HG02759 (cell line): ENCODE results near the gene SOWAHC.
"Not testable (repeated sequence)": the region's sequence is repeated elsewhere in the genome, so short reads cannot be mapped to it uniquely, and the experiment has no call there.

Experiments
- ATAC-seq: cut with Tn5 transposase; IDR thresholded peaks from one replicate; pipeline ENCODE4 v1.9.1; 2021; ENCODE audit warnings: mild to moderate bottlenecking, moderate library complexity; ENCODE audit not compliant: unreplicated experiment

The SOWAHC gene

DNA sequence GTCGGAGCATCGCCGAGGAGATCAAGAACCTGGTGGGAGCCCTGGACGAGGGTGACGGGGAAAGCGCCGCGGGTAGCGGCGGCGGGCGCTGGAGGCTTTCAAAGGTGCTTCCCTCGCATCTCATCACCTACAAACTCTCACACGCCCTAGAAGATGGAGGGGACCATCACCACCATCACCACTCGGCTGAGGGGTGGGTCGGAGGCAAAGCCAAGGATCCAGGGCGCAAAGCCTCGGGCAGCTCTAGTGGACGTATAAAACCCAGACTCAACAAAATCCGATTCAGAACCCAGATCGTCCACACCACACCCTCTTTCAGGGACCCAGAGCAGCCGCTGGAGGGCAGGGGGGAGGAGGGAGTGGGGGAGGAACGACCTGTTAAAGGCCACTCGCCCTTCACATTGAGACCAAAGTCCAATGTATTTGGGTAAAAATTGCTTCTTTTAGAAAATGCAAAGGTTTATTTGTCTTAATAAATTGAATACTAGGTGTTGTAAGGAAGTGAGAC, 1.5 kb downstream of the SOWAHC start:
- ATAC-seq = no peak

DNA sequence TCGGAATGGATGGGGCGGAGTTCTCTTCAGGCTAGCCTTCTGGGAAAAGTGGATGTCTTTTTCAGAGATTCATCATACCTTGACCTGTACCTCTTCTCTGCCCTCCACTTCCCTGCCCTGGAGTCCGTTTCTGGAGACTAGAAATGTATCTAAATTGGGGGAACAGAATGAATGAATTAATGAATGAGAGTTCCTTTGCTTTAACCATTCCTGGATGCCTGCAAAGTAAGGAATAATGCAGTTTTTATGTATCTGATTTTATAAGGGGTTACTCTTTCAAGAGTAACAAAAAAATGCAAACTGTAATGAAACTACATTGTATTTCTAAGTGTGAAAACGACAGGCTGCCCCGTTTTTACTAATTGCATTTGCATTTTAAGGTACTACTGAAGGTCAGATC, 2.0 kb downstream of the SOWAHC start:
- ATAC-seq = no peak

DNA sequence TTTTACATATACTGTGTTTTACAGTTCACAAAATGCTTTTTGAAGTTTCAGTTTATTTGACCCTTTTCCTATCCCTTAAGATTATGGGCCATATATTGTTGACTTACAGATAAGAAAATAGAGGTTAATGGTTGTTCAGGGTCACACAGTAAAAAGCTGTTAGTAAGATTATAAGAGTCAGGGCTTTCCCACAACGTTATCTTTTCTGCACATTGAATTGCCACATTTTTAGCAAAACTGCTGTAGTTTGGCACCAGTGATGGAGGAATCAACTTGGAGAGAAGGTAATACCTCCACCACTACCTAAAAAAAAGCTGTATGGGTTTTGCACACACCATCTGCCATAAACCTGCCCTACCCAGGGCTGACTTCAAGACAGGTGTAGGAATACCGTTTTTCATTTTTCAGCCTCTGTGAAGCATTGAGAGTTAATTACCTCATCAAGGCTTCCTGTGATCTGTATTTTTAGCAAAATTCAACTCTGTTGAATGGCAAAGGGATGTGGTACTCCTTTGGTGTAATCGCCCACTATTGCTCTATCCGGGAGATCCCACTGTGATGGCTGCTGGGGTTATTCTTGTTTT, 5.0 kb downstream of the SOWAHC start:
- ATAC-seq = no peak

DNA sequence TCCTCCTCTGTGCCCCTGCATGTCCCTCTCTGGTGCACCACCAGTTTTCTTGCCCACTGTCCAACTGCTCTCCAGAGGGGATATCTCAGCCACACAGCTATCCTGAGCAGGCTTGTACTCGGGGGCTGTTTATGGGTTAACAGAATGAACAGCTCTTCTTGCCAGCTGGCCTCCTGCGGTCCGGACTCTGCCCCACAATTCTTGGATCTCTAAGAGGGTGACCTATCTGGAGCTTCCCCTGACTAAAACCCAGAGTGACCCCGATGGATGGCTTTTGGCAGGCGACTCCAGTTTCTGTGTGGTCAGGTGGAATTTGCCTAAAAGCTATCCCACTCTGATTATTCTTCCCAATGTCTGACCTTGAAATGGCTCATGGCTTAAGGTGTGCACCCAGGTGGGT, 9.1 kb downstream of the SOWAHC start:
- no peak for ATAC-seq

DNA sequence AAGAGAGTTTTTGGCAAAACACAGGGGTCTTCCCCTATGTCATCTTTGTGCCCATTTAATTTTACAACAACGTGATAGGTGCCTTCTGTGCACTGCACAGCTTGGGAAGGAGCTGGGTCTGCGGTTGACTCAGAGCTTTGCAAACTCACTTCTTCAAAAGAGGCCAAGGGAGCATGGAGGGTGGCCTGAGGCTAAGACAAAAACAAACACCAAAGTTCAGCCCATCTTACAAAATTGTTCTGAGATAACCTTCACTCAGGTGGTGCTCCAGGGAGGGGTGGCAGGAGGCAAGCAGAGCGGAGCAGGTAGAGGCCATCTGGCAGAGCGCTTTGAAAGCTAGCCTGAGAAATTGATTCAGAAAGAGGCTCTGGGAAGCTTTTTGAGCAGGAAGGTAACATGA, 9.8 kb downstream of the SOWAHC start:
- no peak for ATAC-seq

DNA sequence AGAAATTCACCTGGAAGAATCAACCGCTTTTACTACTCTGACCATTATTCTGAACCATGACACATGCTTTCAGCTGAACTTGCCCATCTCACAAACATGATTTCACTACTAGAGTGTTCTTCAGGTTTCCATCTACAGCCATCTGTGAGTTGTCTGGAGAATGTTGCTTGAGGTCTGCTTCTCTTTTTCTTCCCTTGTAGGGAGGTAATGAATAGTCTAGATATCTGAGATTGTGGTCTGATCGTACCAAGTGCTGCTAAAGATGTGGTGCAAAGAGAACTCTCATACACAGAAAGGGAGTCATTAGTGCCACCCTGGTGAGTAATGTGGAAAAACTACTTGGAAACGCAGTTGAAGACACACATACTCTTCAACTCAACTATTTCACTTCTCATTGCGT, 10.2 kb downstream of the SOWAHC start:
- no peak for ATAC-seq

DNA sequence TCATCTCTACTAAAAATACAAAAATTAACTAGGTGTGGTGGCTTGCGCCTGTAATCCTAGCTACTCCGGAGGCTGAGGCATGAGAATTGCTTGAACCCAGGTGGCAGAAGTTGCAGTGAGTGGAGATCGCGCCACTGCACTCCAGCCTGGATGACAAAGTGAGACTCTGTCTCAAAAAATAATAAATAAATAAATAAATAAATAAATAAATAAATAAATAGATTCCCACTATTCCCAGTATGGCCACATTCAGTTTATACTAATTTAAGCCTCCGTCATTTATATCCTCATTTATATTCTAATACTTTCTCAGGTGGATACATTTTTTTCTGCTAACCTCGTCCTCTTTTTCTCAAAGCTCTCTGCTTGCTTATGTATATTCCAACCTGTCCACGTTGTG, 14.2 kb downstream of the SOWAHC start:
- ATAC-seq = not testable (repeated sequence)

DNA sequence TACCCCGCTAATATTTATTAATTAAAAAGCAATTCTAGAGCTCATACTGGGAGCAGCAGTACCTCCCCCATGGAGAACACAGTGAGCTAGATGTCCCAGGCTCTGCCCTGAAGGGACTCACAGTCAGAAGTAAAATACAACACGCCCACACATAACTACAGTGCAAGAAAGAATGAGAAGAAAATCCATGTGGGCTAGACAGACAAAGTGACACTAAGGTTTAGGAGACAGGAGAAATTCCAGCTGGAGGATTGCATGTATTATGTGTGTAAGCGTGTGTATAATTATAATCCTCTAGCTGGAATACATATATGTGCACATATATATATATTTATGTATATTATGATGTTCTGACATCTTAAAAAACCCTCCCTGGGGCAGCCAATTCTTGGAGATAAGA, 15.7 kb downstream of the SOWAHC start:
- ATAC-seq = no peak

DNA sequence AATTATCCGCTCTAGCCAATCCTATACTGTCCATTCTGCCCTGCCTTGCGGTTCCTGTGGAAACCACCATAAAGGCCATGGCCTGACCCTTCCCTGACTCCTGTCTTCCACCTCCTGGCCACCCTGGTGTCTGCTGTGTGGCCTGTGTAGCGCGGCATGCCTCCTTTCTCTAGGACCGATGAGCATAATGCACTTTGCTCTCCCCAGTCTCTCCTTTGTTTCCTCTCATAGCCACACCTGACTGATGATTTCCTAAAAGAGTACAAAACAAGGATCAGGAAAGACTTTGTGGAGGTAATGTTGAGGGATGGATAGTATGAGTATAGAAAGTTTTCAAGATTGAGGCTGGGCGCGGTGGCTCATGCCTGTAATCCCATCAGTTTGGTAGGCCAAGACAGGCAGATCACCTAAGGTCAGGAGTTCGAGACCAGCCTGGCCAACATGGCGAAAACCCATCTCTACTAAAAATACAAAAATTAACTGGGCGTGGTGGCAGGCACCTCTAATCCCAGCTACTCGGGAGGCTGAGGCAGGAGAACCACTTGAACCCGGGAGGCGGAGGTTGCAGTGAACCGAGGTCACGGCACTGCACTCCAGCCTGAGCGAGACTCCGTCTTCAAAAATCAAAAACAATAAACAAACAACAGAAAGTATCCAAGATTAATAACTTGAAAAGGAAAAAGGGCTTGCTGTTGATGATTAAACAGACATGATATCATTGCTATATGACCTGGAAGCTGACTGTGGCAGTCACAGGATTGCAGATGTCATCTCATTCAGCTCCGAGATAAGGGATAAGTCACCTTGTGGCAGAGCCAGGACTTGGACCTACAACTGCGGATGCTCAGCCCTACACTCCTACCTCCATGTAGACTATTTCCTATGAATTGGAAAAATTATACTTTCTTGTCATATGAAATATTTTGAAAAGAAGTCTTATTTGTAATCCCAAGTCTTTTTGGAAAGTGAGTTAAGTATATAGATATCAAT, 16.6 kb downstream of the SOWAHC start:
- no peak for ATAC-seq

DNA sequence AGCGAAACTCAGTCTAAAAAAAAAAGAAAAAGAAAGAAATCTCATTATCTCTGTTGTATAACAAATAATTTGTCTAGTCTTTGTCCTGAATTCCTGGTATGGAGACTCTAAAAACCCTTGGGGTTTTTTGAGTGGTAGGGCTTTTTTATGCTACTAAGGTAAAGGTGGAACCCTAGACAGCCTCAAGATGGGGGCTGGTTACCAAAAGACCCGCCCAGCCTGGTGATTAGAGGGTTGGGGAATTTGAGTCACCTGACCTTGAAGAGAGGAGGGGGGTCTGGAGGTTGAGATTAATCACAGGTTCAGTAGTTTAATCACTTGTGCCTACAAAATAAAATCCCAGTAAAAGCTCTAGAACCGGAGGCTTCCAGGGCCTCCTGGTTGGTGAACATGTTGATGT, 17.6 kb downstream of the SOWAHC start:
- ATAC-seq = no peak

DNA sequence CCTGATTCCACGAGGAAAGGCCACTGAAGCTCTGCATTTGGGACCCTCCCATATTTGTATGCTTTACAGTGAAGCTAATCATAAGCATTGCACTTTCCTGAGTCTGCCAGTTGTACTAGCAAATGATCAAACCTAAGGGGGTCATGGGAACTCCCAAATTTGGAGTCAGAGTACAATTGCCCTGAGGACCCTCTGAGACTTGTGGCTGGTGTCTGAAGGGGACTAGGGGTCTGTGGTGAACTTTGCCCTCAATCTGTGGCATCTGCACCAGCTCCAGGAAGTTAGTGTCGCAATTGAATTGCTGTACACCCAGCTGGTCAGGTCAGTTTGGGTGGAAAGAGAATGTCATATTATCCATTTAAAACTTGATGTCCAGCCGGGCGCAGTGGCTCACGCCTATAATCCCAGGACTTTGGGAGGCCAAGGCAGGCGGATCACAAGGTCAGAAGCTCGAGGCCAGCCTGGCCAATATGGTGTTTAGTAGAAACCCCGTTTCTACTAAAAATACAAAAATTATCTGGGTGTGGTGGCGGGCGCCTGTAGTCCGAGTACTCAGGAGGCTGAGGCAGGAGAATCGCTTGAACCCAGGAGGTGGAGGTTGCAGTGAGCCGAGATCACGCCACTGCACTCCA, 18.1 kb downstream of the SOWAHC start:
- no peak for ATAC-seq

DNA sequence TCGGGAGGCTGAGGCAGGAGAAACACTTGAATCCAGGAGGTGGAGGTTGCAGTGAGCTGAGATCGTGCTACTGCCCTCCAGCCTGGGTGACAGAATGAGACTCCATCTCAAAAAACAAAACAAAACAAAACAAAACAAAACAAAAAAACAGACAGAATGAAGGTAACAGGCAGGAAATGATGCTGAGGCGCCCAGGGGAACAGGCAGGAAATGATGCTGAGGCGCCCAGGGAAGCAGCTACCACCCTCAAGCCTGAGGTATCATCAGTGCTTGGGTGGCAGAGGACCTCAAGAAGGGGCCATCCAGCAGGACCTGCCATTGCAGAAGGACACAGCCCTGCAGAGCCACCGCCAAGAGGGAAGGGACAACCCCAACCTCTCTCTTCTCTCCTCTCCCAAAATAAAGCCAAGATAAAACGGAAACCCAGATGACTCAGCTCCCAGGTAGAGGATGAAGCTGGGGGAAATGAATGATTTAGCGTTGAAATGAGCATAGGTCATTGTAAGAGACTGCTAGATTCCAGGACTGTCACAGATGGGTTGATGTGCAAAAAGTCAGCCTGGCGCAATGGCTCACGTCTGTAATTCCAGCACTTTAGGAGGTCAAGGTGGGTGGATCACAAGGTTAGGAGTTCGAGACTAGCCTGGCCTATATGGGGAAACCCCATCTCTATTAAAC, 19.3 kb downstream of the SOWAHC start:
- no peak for ATAC-seq

DNA sequence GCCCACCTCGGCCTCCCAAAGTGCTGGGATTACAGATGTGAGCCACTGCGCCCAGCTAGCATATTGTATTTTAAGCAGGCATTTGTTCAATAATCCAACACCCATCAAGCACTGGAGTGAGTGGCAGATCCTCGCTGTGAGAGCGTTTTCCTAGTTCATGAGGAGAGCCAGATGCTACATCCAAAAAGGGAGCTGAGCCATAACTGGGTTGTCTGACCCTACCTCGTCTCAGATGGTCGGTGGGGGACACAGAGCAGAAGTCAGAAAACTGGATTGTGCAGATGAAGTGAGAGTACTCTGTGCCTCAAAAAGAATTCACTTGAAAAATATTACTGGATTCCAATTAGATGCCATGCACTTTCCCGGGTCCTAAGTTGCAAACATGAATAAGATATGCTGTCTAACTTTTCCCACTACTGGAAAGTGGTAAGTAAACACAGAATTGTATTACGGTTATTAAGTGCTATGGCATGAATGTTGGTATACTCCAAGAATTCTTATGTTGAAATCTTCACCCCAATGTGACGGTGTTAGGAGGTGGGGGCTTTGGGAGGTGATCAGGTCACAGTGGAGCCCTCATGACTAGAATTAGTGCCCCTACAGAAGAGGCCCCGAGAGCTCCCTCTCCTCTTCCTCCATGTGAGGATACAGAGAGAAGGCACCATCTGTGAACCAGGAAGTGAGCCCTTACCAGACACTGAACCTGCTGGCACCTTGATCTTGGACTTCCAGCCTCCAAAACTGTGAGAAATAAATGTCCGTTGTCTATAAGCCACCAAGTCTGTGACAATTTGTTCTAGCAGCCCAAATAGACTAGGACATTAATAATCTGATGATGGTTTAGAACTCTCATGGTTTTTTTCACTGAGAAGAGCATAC, 21.5 kb downstream of the SOWAHC start:
- no peak for ATAC-seq

DNA sequence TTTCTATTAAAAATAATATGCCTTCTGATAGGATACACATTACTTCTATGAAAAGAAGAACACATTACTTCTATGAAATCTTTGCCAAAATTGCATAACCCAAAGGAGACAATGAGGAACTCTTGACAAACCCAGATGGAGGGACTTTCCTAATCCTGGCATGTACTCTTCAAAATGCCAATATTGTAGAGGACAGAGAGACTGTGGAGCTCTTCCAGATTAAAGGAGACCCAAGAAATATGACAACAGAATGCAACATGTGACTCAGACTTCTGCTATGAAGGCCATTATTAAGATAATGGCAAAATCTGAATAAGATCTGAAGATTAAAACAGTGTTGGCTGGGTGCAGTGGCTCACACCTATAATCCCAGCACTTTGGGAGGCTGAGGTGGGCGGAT, 22.2 kb downstream of the SOWAHC start:
- no peak for ATAC-seq

DNA sequence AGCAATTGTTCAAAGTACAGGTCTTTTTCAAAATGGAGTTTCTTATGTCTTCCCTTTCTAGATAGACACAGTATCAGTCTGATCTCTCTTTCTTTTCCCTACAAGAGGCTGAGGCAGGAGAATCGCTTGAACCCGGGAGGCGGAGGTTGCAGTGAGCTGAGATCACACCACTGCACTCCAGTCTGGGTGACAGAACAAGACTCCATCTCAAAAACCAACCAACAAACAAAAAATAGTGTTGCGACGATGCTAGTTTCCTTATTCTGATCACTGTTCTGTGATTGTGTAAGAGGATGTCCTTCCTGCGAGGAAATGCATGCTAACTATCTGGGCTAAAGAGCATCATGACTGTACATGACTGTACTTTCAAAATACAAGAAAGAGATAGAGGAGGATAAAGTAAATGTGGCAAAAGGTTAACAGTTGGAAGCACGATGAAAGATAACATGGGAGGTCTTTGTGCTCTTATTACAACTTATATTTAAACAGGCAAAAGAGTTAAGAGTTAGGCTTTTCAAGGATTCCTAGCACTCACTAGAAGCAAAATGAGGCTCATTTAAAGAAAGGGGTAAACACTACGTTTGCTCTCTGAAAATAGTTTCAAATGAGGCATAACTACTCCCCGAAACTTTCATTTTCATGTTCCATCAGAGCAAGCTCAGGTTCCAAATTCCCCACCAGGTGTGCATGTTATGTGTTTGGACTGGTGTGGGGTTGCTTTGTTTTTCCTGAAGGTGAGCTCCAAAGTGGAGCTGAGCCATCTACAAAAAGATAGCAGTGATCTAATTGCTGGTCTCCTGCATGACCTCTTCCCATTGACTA, 23.8 kb downstream of the SOWAHC start:
- peak; percentile 69 for ATAC-seq

DNA sequence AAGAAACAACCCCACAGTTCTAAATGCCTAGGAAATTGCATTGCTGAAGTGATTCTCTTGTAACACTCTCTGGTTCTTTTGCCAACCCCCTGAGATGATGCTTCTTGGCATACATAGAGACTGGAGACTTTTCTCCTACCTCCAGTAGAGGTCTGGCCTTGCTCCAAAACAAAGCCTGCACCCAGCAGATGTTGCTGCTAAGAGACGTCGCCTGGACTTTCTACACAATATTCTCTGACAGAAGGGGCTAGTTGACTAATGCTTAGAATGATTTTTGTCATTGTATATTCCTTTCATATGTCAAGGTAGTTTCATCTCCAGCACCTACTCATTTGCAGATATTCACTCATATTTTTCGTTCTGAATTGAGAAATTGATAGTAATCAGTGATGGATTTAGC, 24.6 kb downstream of the SOWAHC start:
- no peak for ATAC-seq

DNA sequence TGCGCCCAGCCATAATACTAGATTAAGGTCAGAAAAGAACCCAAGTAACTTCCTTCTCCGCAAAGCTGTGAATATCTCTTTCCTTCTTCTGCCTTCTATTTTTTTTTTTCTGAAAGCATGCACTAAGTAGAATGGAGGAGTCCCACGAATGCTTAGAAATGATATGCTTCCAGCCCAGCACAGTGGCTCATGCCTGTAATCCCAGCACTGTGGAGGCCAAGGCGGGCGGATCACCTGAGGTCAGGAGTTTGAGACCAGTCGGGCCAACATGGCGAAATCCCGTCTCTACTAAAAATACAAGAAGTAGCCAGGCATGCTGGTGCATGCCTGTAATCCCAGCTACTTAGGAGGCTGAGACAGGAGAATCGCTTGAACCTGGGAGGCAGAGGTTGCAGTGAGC, 25.8 kb downstream of the SOWAHC start:
- not testable (repeated sequence) for ATAC-seq

DNA sequence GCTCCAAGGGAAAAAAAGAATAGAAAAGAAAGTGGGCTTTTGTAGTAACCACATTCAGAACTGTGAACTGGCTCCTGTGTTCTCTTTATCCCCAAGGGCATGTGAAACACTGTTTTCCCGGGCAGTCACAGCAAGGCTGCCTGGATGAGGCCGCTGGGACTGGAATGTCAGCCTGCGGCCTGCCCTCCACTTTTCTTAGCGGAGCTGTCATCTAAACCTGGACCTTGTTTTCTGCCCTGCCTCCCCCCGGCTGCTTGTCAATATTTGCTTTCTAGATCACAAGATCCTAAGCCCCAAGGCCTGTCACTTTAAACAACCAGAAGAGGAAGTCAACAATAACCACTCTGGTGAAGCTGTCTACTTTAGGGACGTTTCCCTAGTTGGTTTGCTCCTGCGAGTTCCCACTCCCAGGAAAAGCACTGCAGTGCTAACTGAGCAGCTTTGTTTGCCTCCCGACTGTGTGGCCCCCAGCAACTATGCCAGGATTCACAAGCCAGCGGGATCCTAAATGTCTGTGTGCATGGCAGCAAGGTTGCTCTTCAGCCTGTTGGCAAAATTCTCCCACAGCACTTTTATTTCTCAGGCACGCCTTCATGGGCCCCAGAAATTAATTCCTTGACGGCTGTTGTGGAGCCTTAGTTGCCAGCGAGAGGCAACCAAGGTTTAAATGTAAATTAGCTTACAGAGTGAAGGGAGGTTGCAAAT, 30.6 kb downstream of the SOWAHC start:
- ATAC-seq = no peak
